ENCODE measurements around the gene CAMTA1. TPM values are rescaled to one million over a fixed set of nuclear protein-coding genes. Genes with fewer than 3 reads are reported as not detected.

Gene CAMTA1
- total RNA-seq, 4 donors from 2014 or later = 57.4 to 88.3 (median 62.1) TPM

DNA sequence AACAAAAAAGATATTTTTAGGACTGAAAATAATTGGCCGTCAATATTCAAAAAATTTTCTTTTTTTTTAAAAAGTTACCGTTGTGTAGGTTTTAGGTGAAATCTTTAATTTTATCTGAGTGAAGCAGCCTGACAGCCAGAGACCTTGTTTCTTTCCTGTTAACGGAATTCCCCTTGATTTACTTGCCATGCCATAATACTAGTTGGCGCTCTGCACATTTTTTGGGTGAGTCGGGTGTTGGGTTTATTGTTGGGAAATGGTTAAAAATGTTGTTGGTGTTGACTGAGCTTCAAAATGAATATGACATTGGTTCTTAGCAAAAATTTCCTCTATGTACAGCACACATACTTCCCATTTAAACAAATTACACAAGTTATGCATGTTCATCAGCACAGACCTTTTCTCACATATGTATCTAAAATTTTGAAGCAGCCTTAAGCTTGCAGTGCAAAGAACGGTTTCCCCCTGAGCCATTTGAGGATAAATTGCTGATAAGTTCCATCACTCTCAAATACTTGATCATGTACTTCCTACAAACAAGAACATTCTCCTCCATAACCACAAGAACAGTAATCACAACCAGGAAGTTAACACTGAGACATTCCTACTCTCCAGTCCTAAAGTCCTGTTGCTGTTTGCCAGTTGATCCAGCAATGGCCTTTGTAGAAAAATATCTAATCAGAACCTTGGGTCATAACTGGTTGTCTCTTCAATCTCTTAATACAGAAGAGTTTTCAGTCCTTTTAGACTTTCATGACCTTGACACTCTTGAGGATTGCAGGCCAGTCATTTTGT, 34.2 kb downstream of the CAMTA1 start:
- Histone ChIP-seq H3K4me1 (peaks cover 0 to 30% (median 2%) of the 10 kb centered on the region in 4 donors), H3K4me3 (no peak overlapping the region), H3K9me3 (no peaks in the 10 kb centered on the region), H3K27ac (peak overlapping the region in 2 of 4 donors; percentile 26 to 44), H3K36me3 (no peaks in the 10 kb centered on the region), H3K27me3 (no peaks in the 10 kb centered on the region)
- no peak for DNase-seq
- TF ChIP-seq, protein P1, sequence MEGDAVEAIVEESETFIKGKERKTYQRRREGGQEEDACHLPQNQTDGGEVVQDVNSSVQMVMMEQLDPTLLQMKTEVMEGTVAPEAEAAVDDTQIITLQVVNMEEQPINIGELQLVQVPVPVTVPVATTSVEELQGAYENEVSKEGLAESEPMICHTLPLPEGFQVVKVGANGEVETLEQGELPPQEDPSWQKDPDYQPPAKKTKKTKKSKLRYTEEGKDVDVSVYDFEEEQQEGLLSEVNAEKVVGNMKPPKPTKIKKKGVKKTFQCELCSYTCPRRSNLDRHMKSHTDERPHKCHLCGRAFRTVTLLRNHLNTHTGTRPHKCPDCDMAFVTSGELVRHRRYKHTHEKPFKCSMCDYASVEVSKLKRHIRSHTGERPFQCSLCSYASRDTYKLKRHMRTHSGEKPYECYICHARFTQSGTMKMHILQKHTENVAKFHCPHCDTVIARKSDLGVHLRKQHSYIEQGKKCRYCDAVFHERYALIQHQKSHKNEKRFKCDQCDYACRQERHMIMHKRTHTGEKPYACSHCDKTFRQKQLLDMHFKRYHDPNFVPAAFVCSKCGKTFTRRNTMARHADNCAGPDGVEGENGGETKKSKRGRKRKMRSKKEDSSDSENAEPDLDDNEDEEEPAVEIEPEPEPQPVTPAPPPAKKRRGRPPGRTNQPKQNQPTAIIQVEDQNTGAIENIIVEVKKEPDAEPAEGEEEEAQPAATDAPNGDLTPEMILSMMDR (IDR thresholded peaks at IDR 0.05) = no peak
- TF ChIP-seq POLR2A (IDR thresholded peaks at IDR 0.05) = no peak

DNA sequence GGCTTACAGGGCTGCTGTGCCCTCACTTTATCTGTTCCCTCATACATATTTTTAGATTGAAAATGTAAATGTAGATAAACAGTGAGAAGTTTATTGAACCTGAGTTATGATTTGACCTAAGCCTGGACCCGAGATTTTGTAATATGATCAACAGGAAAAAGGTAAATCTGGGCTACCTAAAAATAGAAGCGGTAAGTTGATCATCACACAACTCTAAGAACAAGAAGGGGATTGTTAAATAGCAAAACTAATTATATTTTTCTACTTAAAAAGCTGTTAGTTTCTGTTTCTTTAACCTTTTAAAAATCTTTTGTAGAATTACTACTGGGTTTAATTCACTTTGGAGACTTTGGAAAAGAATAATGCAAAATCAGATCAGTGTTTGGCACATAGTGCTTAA, 35.6 kb downstream of the CAMTA1 start:
- no peaks in the 10 kb centered on the region for H3K36me3 ChIP-seq
- TF ChIP-seq, protein P1 (IDR thresholded peaks at IDR 0.05) = no peak
- no peak for TF ChIP-seq POLR2A (IDR thresholded peaks at IDR 0.05)
- H3K27ac ChIP-seq = peak overlapping the region in 1 of 4 donors; percentile 26
- no peaks in the 10 kb centered on the region for H3K27me3 ChIP-seq
- no peak for DNase-seq
- H3K4me3 ChIP-seq = no peak overlapping the region
- no peaks in the 10 kb centered on the region for H3K9me3 ChIP-seq
- H3K4me1 ChIP-seq = peaks cover 0 to 41% (median 2%) of the 10 kb centered on the region in 4 donors

DNA sequence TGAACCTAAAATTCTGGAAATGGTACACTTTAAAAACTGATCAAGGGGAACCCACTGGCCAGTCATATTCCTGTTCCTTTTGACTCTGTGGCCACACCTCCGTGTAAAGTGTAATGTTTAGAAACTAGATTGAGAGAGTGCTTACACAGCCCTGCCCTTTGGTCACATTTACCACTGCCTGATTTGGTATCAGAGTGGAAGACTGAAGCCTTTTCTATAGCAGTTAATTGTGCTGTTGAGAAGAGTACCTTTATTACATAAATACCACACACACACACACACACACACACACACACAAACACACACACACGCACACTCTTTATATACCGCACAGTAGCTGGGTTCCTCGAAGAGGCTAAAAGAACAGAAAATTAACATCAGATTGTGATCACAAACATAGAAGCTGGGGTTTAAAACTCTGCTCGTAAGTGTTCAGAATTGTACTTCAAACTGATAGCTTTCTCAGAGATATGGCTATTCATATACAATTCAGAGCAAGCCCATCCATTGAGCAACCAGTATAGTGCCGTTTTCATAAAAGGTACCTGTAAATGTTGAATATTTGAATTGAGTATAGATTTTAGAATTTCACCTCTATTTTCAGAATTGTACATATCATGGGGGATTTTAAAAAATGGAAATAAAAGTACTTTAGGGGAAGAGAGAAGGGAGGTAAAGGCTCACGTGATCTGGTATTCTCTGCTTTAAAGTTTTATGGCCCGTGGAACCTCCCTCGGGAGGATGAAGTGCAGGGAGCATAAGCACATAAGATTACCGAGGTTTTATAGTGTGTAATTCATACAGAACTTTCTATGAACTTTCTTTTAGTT, 37.5 kb downstream of the CAMTA1 start:
- TF ChIP-seq, protein P1 (IDR thresholded peaks at IDR 0.05) = peak in 1 of 6 experiments; percentile 5
- TF ChIP-seq POLR2A (IDR thresholded peaks at IDR 0.05) = no peak
- H3K27me3 ChIP-seq = no peaks in the 10 kb centered on the region
- H3K4me1 ChIP-seq = peaks cover 0 to 43% (median 2%) of the 10 kb centered on the region in 4 donors
- H3K36me3 ChIP-seq = no peaks in the 10 kb centered on the region
- H3K27ac ChIP-seq = peak overlapping the region in 3 of 4 donors; percentile 6 to 88 (median 70)
- peak overlapping the region in 2 of 4 donors; percentile 31 to 41 for H3K4me3 ChIP-seq
- no peaks in the 10 kb centered on the region for H3K9me3 ChIP-seq
- peak in 2 of 3 donors; percentile 51 to 78 for DNase-seq

DNA sequence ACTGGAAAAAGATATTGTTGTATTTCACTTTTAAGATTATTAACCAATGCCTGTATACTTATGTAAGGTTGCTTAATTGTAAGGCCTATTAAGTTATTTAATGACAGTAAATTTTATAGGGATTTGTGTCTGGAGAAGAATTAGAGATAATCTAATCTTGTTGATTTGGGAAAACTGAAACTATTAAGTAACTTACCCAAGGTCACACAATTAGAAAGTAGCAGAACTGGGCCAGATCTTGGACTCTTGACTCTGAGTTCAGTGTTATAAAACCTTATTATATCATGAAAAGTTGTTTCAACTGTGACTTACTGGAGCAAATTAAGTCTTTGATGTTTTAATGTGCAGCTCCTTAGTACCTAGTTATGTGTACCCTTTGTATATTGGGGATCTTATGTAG, 38.5 kb downstream of the CAMTA1 start:
- Histone ChIP-seq H3K36me3 (no peaks in the 10 kb centered on the region), H3K27me3 (no peaks in the 10 kb centered on the region), H3K4me3 (peak overlapping the region in 1 of 4 donors; percentile 10), H3K4me1 (peaks cover 0 to 43% (median 2%) of the 10 kb centered on the region in 4 donors), H3K9me3 (no peaks in the 10 kb centered on the region), H3K27ac (peak overlapping the region in 2 of 4 donors; percentile 70 to 88)
- TF ChIP-seq, protein P1 (IDR thresholded peaks at IDR 0.05) = no peak
- TF ChIP-seq POLR2A (IDR thresholded peaks at IDR 0.05) = no peak
- DNase-seq = no peak

DNA sequence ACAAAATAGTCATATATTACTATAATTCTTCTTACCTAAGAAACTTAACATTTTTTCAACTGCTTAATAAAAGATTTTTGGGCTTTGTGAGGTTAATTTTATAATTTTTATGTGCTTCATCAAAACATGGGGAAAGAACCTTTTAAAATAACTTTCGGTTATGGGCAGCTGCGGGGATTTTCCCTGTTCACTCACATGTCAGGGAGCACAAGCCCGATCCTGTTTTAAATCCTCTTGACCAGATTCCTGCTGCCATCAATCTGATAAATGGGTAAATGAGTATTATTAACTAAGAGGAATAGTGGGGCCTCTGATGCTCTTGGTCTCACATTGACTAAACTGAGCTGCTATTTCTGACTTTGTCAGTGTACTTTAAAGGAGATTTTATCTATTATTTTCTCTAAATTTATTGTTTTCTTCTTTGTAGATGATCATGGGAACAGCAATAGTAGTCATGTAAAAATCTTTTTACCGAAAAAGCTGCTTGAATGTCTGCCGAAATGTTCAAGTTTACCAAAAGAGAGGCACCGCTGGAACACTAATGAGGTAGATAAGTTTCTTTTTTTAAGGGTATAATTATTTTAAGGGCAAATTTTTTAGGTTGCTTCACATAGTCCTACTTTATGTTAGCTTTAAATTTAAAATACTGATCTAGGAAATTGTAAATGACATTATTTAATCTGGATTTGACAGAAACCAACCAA, 39.6 kb downstream of the CAMTA1 start:
- DNase-seq = no peak
- H3K27me3 ChIP-seq = no peaks in the 10 kb centered on the region
- TF ChIP-seq POLR2A (IDR thresholded peaks at IDR 0.05) = no peak
- TF ChIP-seq, protein P1 (IDR thresholded peaks at IDR 0.05) = no peak
- no peak overlapping the region for H3K4me3 ChIP-seq
- no peaks in the 10 kb centered on the region for H3K36me3 ChIP-seq
- H3K9me3 ChIP-seq = no peaks in the 10 kb centered on the region
- peaks cover 0 to 36% (median 2%) of the 10 kb centered on the region in 4 donors for H3K4me1 ChIP-seq
- peak overlapping the region in 2 of 4 donors; percentile 12 to 70 for H3K27ac ChIP-seq
